Stimulated activated CD8-positive, alpha-beta memory T cell treated with anti-CD3 and anti-CD28 coated beads, Interleukin-7, amount 100 ng/mL, for 24 hours (primary cell): ENCODE data around the gene PRPF6.
"Not testable (repeated sequence)": the region's sequence is repeated elsewhere in the genome, so short reads cannot be mapped to it uniquely, and the experiment has no call there.

Experiments
- DNase-seq: peaks from one replicate; pipeline ENCODE4 v3.0.0-alpha.2; 2020; ENCODE audit warnings: low read depth

The PRPF6 gene

DNA sequence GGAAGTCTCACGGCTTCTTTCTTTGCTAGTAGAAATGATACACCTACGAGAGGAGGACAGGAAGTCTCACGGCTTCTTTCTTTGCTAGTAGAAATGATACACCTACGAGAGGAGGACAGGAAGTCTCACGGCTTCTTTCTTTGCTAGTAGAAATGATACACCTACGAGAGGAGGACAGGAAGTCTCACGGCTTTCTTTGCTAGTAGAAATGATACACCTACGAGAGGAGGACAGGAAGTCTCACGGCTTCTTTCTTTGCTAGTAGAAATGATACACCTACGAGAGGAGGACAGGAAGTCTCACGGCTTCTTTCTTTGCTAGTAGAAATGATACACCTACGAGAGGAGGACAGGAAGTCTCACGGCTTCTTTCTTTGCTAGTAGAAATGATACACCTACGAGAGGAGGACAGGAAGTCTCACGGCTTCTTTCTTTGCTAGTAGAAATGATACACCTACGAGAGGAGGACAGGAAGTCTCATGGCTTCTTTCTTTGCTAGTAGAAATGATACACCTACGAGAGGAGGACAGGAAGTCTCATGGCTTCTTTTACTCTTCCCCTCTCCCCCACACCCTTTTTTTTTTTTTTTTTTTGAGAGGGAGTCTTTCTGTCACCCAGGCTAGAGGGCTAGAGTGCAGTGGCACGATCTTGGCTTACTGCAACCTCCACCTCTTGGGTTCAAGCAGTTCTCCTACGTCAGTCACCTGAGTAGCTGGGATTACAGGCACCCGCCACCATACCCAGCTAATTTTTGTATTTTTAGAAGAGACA is 31.6 kb downstream of the PRPF6 start:
- DNase-seq: not testable (repeated sequence)

GRCh38 chr20:64015635-64016034 is 34.7 kb downstream of the PRPF6 start:
- no peak for DNase-seq

DNA sequence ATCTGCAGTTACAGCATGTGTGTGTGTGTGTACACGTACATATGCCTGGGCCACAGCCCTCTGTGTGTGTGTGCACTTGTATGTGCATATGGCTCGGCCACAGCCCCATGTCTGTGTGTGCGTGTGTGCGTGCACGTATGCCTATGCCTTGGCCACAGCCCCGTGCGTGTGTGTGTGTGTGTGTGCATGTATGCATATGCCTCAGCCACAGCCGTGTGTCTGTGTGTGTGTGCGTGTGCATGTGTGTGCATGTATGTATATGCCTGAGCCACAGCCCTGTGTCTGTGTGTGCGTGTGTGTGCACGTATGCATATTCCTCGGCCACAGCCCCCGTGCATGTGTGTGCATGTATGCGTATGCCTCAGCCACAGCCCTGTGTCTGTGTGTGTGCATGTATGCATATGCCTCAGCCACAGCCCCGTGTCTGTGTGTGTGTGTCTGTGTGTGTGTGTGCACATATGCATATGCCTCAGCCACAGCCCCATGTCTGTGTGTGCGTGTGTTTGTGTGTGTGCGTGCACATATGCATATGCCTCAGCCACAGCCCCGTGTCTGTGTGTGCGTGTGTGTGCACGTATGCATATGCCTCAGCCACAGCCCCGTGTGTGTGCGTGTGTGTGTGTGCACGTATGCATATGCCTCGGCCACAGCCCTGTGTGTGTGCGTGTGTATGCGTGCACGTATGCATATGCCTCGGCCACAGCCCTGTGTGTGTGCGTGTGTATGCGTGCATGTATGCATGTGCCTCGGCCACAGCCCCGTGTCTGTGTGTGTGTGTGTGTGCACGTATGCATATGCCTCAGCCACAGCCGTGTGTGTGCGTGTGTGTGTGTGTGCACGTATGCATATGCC is 40.4 kb downstream of the PRPF6 start:
- no peak for DNase-seq

DNA sequence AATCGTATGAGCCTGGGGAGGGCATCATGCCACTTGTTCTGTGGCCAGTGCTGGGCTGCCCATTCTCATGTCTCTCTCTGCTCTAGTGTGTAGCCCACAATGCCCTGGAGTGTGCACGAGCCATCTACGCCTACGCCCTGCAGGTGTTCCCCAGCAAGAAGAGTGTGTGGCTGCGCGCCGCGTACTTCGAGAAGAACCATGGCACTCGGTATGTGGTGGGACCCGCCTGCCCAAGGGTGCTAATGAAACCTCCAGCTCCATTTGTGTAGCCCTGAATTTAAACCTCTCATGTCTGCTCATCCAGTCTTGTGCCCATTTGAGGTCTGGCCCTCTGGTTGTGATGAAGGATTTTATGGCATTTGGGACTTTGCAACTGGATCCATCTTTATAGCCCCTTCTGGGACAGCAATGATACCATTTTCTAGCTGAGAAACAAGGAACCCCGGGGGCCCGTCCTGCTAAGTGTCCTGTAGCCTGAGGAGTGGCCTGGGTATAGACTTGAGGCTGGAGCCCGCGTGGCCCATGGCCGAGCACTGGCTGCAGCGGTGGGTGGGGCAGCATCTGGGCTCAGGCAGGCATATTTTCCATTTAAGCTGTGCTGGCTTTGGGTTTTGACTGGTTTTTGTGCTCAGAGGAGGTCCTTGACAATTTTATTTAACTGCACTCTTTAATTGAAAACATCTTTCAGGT is 41.9 kb downstream of the PRPF6 start:
- DNase-seq: no peak

DNA sequence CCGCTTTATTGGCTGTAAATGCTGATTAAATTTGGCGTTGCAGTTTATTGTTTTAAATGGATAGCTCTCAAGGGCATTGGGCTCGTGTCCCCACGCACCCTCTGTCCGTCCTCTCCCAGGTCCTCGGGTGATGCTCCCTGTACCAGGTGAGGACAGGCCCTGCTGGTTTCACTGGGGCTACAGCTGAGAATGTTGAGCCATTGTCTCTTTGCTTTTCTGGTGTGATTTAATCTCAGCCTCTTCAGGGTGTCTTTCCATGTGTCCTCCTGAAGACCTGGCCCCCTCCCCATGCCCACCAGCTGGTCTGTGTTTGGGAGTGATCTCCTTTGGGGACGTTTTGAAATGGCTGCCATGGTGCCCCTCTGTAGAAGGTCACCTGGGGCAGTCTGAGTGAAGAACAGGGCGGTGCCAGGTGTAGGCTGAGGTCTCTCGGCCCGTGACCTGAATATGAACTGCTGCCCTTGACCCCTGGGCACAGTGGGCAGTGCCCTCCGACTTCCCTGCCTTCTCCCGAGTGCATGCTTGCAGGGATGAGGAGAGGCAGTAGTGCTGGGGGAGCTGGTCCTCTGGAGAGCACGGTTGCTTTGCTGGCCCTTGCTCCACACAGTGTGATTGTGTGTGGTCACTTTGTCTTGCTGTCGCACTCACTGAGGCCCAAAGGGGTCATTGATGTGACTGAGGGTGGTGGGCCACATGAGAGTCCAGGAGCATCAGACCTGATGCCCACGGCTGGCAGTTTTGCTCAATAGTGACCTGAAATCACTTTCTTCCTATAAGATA is 42.6 kb downstream of the PRPF6 start:
- no peak for DNase-seq

- DNase-seq: no peak
Measured at GRCh38 chr20:64024141-64024990, 43.4 kb downstream of the PRPF6 start.

- DNase-seq: no peak
Measured at GRCh38 chr20:64025101-64025825, 44.3 kb downstream of the PRPF6 start.

- DNase-seq: no peak
Measured at GRCh38 chr20:64025826-64026412, 45.0 kb downstream of the PRPF6 start.

DNA sequence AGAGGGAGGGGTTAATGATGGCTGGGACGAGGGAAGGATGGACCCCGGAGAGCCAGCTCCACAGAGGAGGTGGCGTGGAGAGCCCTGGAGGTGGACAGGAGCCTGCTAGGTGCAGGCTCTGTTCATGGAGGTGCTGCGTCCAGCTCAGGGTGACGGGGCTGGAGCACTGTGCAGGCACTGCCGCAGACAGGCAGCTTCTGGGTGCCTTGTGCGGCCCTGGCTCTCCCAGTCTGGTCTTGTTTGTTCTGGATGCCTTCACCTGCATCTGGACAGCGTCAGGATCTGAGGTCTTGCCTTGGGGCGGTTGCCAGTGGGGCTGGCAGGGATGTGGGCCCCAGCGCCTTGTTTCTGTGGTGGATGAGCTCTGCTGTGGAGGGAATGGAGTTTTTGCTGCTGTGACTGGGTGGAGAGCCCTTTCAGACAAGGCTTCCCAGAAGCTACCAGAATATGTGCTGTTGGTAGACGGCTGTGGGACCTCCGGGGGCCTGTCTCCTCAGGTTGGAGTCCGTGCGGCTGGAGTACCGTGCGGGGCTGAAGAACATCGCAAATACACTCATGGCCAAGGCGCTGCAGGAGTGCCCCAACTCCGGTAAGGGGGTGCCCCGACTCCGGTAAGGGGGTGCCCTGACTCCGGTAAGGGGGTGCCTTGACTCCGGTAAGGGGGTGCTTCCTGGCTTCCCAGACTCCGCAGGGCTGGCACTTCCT is 47.2 kb downstream of the PRPF6 start:
- DNase-seq: no peak

GRCh38 chr20:64029293-64030117 is 48.6 kb downstream of the PRPF6 start:
- no peak for DNase-seq

- no peak for DNase-seq
Measured at GRCh38 chr20:64030371-64031134, 49.6 kb downstream of the PRPF6 start.

GRCh38 chr20:64031822-64032314 is 50.9 kb downstream of the PRPF6 start:
- no peak for DNase-seq

GRCh38 chr20:64032706-64033624 is 52.0 kb downstream of the PRPF6 start:
- DNase-seq: no peak

DNA sequence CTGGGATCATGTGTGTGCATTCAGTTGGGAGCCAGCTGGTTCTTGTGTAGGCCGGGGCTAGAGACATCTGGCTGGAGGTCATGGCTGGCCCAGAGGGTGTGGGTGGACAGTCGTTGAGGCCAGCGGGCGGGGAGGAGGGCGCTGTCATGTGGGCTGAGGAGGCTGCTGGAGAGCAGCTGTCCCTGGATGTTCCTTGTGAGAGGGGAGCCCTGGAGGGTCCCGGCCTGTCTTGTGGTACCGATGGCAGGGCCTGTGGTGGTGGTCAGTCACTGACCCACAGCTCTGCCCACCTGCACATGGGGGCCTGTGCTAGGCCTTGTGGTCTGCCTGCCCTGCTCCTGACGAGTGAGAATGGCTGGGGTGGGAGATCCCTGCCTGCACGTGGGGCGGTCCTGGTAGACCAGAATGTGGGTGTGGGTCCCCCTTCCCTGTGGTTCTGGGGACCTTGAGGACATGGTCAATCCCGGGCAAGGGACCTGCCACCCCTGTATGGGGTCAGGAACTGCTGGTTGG is 53.1 kb downstream of the PRPF6 start:
- DNase-seq: no peak

DNA sequence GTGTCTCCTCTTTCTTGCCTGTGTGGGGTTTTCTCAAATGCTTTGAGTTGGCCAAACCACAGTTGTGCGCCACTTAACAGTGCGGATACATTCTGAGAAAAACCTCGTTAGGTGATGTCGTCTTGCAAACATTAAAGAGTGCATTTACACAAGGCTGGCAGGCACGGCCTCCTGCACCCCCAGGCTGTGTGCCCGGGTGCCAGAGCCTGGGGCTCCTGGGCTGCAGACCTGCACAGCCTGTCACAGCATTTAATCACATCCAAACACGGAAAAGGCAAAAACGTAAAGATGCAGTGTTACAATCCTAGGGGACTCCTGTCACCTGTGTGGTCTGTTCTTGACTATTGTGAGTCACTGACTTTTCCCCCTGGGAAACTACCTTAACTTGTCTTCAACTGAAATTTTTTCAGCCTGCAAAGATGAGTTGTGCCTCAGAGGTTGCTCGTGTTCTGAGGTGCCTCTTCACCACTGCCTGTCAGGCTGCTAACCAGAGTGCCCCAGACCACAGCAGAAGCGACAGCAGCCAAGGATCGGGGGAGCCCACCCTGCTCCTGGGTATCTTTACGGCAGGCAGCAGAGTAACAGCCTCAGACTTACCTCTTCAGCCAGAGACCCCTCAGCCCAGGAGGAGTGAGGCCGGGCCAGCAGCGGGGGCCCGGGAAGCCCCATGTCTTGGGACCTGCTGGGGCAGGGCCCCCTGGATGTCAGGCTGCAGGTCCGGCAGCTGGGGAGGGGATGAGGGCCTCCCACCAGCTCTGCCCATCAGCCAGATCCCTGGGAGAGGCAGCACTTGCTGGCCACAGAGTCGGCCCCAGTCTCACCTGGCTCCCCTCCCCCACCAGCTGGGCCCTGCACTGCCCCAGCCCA is 54.4 kb downstream of the PRPF6 start:
- no peak for DNase-seq
